NCI-H146 treated with DMSO at 0.1 percent for 48 hours (cell line): ENCODE data around the gene NEFH.
"Not testable (repeated sequence)": the region's sequence is repeated elsewhere in the genome, so short reads cannot be mapped to it uniquely, and the experiment has no call there.

Experiments used
- DNase-seq: peaks from one replicate; lab custom pipeline; 2025; ENCODE audit not compliant: unreplicated experiment; lab: John Stamatoyannopoulos, UW

Gene NEFH

GRCh38 chr22:29463629-29464028, 16.4 kb upstream of the NEFH start:
- no peak for DNase-seq

DNA sequence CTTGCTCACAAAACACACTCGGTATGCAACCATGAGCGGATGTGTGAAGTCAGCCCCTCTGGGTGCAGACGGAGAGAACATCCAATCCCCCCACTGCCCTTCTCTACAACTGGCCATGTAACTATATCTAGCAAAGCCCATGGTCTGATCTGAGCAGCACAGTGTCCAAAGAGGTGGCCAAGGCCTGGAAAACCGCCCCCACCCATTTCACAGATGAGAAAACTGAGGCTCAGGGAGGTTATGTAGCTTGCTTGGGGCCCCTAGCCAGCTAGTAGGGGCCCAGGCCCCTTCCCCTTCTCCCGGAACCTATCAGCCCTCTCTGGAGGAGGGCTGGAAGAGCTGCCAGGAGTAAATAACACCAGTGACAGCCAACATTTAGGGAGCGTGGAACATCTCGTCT, 15.4 kb upstream of the NEFH start:
- DNase-seq = no peak

GRCh38 chr22:29469755-29470154, 10.3 kb upstream of the NEFH start:
- DNase-seq = no peak

DNA sequence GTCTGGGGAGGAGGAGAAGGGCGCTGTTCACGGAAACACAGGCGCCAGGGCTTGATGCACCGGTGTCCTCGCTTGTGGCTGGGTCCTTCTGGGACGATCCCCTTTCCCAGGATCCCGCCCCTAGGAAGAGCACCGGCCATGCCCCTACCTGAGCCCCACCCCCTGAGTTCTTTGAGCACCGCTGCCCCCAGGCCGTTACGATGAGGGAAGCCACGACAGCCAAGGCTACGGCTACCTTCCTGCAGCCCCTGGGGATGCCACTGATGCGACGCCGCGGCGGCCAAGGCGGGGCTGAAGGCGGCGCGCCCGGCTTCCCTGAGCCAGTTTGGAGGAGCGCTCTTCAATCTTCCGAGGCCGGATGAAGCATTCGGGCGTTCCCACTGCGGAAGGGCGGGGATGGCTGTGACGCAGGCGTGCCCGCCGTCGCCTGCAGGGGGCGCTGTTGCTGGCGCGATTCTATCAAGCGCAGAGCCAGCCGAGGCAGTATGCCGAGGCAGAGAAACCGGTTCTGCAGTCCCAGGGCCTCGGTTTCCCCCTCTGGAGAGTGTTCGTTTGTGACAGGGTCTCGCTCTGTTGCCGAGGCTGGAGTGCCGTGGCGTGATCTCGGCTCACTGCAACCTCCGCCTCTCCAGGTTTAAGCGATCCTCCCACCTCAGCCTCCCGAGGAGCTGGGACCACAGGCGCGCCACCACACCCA, 9.7 kb upstream of the NEFH start:
- DNase-seq = peak; percentile 33

- DNase-seq = no peak
These were observed 7.0 kb upstream of the NEFH start for GRCh38 chr22:29473001-29473400.

- no peak for DNase-seq
These were observed 4.5 kb upstream of the NEFH start for GRCh38 chr22:29475550-29475949.

DNA sequence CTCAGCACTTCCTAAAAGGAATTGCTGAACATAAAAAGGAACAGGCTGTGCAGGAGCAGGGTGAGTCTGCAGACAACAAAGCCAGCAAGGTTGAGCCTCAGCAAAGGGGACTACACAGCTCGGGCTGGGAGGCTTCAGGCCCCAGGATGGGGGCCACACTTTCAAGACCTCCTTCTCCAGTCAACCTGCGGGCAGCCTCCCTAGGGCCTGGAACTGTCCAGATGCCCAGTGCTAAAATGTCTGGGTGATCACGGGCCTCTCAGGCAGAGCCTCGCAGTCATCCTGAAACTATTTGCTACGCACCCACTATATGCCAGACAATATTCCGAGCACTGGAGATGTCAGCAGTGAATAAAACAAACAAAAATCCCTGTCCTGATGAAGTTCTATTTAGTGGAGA, 3.9 kb upstream of the NEFH start:
- no peak for DNase-seq

- no peak for DNase-seq
These were observed 2.2 kb upstream of the NEFH start for GRCh38 chr22:29477723-29478318.

DNA sequence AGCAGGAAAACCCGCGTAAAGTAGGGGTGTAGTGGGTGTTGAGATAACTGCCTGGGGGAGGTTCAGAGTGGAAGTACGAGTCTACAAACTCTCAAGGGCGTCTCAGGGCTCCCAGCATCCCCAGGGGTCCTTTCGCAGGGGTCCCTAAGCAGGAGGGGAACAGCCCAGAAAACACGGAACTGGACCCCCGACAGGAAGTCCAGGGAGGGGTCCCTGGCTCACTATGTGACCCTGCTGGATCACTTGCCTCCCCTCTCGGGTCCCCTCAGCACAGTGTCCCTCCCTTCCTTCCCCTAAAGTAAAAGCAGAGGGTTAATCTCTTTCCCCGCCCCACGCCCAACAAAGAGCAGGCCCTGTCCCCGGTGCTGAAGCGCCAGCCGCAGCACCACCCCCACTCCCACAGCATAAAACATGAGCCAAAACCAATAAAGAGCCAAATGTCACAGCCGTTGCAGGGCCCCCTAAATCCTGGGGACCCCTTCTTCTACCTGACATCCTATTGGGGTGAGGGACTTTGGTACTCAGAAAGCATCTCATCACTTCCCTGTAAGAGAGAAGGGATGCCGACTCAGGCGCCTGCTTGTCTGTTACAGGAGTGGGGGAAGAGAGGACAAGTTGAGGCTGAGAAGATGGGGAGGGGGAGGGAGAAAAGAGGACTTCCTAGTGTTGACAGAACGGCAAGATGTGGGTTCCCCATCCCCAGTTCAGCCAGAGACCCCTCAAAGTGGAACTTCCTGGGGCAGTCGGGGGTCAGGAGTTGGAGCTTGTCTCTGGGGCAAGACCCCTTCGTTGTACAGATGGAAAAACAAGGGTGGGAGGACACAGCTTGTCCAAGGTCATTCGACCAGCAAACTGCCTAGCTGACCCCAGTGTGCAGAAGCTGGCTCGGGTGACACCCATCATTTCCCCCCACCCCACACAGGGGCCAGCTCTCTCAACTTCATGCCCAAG, 1.4 kb upstream of the NEFH start:
- DNase-seq = no peak

- no peak for DNase-seq
These were observed 169 bp downstream of the NEFH start for GRCh38 chr22:29480262-29480511.

GRCh38 chr22:29480512-29481264, 670 bp downstream of the NEFH start:
- DNase-seq = no peak

- no peak for DNase-seq
These were observed 1.4 kb downstream of the NEFH start for GRCh38 chr22:29481265-29482000.

DNA sequence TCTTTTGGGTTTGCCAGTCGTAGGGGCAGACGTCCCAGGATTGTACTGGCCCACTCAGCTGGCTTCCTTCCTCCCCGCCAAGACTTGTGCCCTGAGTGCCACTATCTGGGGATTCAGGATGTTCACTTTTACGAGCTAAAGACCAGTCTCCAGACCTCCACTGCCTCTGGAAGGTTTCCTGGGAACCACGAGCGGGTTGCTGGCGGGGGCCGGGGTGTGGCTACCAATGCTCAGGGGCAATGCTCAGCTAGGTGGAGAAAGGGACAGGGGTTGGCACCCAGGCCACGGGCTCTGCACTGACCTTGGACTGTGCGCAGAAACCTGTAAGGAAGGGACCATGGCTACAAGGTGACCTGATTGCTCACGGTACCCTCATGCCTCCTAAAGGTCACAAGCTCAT, 2.2 kb downstream of the NEFH start:
- no peak for DNase-seq

DNA sequence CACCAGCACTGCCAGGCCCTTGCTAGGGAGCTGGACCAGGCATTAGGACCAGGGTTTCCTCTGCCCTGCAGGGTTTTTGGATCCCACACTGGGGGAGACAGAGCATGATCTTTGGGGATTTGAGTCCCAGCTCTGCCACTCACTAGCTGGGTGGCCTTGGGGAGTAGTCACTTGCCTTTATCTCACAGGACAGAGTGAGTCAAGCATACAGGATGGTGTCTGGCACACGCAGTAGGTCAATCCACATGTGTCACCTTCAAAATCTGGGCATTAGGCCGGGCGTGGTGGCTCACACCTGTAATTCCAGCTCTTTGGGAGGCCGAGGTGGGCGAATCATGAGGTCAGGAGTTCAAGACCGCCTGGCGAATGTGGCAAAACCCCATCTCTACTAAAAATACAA, 2.7 kb downstream of the NEFH start:
- no peak for DNase-seq

DNA sequence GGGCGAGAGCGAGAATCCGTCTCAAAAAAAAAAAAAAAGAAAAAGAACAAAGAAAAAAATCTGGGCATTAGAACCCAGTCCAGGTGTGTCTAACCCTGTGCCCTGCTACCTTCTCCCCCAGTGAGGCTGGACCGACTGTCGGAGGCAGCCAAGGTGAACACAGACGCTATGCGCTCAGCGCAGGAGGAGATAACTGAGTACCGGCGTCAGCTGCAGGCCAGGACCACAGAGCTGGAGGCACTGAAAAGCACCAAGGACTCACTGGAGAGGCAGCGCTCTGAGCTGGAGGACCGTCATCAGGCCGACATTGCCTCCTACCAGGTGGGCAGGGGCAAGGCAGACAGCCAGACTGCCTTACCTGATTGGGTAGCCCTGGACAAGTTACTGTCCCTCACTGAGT, 3.2 kb downstream of the NEFH start:
- no peak for DNase-seq

- no peak for DNase-seq
These were observed 4.6 kb downstream of the NEFH start for GRCh38 chr22:29484642-29485041.

GRCh38 chr22:29485448-29485847, 5.4 kb downstream of the NEFH start:
- no peak for DNase-seq

- no peak for DNase-seq
These were observed 7.5 kb downstream of the NEFH start for GRCh38 chr22:29487426-29487986.

GRCh38 chr22:29489127-29489780, 9.2 kb downstream of the NEFH start:
- not testable (repeated sequence) for DNase-seq

DNA sequence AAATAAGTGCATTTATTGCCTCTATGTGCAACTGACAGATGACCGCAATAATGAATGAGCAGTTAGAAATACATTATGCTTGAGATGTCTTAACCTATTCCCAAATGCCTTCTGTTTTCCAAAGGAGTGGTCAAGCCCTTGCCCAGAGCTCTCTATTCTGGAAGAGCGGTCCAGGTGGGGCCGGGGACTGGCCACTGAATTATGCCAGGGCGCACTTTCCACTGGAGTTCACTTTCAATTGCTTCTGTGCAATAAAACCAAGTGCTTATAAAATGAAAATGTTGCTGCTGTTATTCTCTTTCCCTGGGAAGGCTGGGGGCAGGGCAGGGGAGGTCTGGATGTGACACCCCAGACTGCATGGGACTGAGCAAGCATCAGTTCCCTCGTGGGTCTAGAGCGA, 11.0 kb downstream of the NEFH start:
- no peak for DNase-seq
